GM12878 (cell line): ENCODE measurements around the gene SNX21.

Source experiments
- ASH2L ChIP-seq: fragments of 300-600, 200-600 bp; sonication (generic); IDR thresholded peaks from 2 replicates; pipeline ENCODE4 v1.6.1; 2017; ENCODE audit warnings: low read depth, mild to moderate bottlenecking, borderline replicate concordance
- CBX5 ChIP-seq: sonication (generic); IDR thresholded peaks from 2 replicates; pipeline ENCODE4 v1.6.1; 2016; ENCODE audit warnings: low read depth, moderate library complexity, mild to moderate bottlenecking, inconsistent platforms
- CREM ChIP-seq: IDR thresholded peaks from 2 replicates; pipeline ENCODE4 v1.6.1; 2014; ENCODE audit warnings: antibody characterized with exemption, low read depth
- CTCF ChIP-seq, 3 experiments: IDR thresholded peaks in 2 of 3; conservative IDR thresholded peaks in 1 of 3; 2 replicates each; pipeline ENCODE4 v1.5.1; 2011; ENCODE audit warnings: low read depth in 3 of 3, low read length in 3 of 3, mild to moderate bottlenecking in 3 of 3, control low read depth in 2 of 3, moderate library complexity in 2 of 3, inconsistent platforms in 1 of 3, mixed read lengths in 1 of 3; ENCODE audit not compliant: control insufficient read depth in 2 of 3, insufficient read depth in 1 of 3; ENCODE audit errors: extremely low read depth in 1 of 3
- ETV6 ChIP-seq, 2 experiments: fragments of 450-650 bp in 1 of 2; IDR thresholded peaks in 1 of 2; conservative IDR thresholded peaks in 1 of 2; 2 replicates each; pipeline ENCODE4 v1.6.1; 2014; ENCODE audit warnings: antibody characterized with exemption in 1 of 2, borderline replicate concordance in 1 of 2, low read depth in 1 of 2, mild to moderate bottlenecking in 1 of 2, moderate library complexity in 1 of 2
- JUNB ChIP-seq: IDR thresholded peaks from 2 replicates; pipeline ENCODE4 v1.6.1; 2016; ENCODE audit warnings: antibody characterized with exemption, mild to moderate bottlenecking
- KAT2A ChIP-seq: conservative IDR thresholded peaks from 2 replicates; pipeline ENCODE4 v1.6.1; 2011; ENCODE audit warnings: low read depth, low read length; ENCODE audit not compliant: control insufficient read depth
- POLR2A ChIP-seq: IDR thresholded peaks from 2 replicates; pipeline ENCODE4 v1.6.1; 2011; ENCODE audit warnings: low read depth, mild to moderate bottlenecking, low read length
- POLR2AphosphoS5 ChIP-seq: IDR thresholded peaks from 2 replicates; pipeline ENCODE4 v1.6.1; 2011; ENCODE audit warnings: mild to moderate bottlenecking, low read length, inconsistent platforms
- REST ChIP-seq: IDR thresholded peaks from 2 replicates; pipeline ENCODE4 v1.6.1; 2012; ENCODE audit warnings: mild to moderate bottlenecking, low read depth, low read length
- TCF3 ChIP-seq: IDR thresholded peaks from 2 replicates; pipeline ENCODE4 v1.6.1; 2012; ENCODE audit warnings: low read depth, mild to moderate bottlenecking, low read length, borderline replicate concordance; ENCODE audit not compliant: insufficient read depth
- ZBTB33 ChIP-seq: fragments of 450-650 bp; IDR thresholded peaks from 2 replicates; pipeline ENCODE4 v1.6.1; 2017; ENCODE audit warnings: mild to moderate bottlenecking

DNA sequence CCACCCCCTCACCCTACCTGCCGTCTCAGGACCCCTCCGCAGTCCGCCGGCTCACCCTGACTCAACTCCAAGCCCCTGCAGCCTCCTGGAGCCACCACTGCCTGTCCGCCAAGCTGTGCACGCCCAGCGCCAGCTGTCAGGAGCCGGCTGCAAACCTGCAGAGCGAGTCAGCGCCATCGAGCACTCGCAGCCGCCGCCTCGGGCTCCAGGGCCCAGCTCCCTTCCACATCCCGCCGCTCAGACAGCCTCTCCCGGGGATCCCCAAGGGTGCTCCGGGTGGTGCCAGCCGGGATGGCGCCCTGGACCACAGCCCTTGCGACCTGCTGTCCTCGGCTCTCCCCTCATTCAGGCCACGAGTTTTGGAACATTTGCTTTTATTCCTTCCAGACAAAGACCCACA, 10.7 kb upstream of the SNX21 start:
- TF ChIP-seq CTCF (IDR thresholded peaks at IDR 0.05 in 2 of 3, conservative IDR thresholded peaks at IDR 0.05 in 1 of 3; ENCODE audit: control insufficient read depth in 2 of 3, extremely low read depth in 1 of 3, insufficient read depth in 1 of 3, low read depth in 3 of 3, low read length in 3 of 3) (no peak), TCF3 (no peak), POLR2AphosphoS5 (no peak), ASH2L (no peak), POLR2A (no peak), JUNB (no peak), REST (no peak), CBX5 (no peak), ETV6 (conservative IDR thresholded peaks at IDR 0.05 in 1 of 2, IDR thresholded peaks at IDR 0.05 in 1 of 2; ENCODE audit: borderline replicate concordance in 1 of 2, low read depth in 1 of 2) (no peak), ZBTB33 (no peak), CREM (no peak), KAT2A (no peak)
